Retinal pigment epithelial cell (primary cell): ENCODE data around the gene CD36.

Source experiments
- DNase-seq: peaks from one replicate; pipeline ENCODE4 v3.0.0-alpha.2; 2010; ENCODE audit warnings: low read depth
- H3K4me3 ChIP-seq: 2 replicates; pipeline ENCODE4 v1.5.1; 2011; ENCODE audit warnings: mild to moderate bottlenecking, low read length, control low read depth, moderate library complexity
- CTCF ChIP-seq: conservative IDR thresholded peaks from 2 replicates; pipeline ENCODE4 v1.5.1; 2011; ENCODE audit warnings: low read depth, low read length, control low read depth, inconsistent platforms

Gene CD36

GRCh38 chr7:80647436-80647835 is 9.0 kb downstream of the CD36 start:
- TF ChIP-seq CTCF: no peak
- H3K4me3 ChIP-seq: no peak overlapping the region
- DNase-seq: no peak

- no peak for DNase-seq
- TF ChIP-seq CTCF: no peak
- no peak overlapping the region for H3K4me3 ChIP-seq
These were observed 9.7 kb downstream of the CD36 start for GRCh38 chr7:80648031-80648600.

- no peak overlapping the region for H3K4me3 ChIP-seq
These were observed 10.6 kb downstream of the CD36 start for GRCh38 chr7:80649011-80649410.

GRCh38 chr7:80650030-80650429 is 11.6 kb downstream of the CD36 start:
- DNase-seq: no peak
- H3K4me3 ChIP-seq: no peak overlapping the region
- no peak for TF ChIP-seq CTCF

More at GRCh38 chr7:80649011-80649410, 10.6 kb downstream of the CD36 start:
- DNase-seq: no peak
- TF ChIP-seq CTCF: no peak

GRCh38 chr7:80651471-80651870 is 13.0 kb downstream of the CD36 start:
- DNase-seq: no peak
- no peak for TF ChIP-seq CTCF
- H3K4me3 ChIP-seq: no peak overlapping the region

- no peak for DNase-seq
- no peak overlapping the region for H3K4me3 ChIP-seq
- TF ChIP-seq CTCF: no peak
These were observed 14.8 kb downstream of the CD36 start for GRCh38 chr7:80653244-80653643.

- no peak overlapping the region for H3K4me3 ChIP-seq
- TF ChIP-seq CTCF: no peak
- DNase-seq: no peak
These were observed 16.5 kb downstream of the CD36 start for GRCh38 chr7:80654887-80655340.
